ENCODE measurements around the gene SBF1. TPM values are rescaled to one million over a fixed set of nuclear protein-coding genes. Genes with fewer than 3 reads are reported as not detected.

SBF1 gene
- total and polyA plus RNA-seq, 2 donors (not counting 1 experiment from before 2014, with no cell fraction given): 13.5 to 75.8 TPM

DNA sequence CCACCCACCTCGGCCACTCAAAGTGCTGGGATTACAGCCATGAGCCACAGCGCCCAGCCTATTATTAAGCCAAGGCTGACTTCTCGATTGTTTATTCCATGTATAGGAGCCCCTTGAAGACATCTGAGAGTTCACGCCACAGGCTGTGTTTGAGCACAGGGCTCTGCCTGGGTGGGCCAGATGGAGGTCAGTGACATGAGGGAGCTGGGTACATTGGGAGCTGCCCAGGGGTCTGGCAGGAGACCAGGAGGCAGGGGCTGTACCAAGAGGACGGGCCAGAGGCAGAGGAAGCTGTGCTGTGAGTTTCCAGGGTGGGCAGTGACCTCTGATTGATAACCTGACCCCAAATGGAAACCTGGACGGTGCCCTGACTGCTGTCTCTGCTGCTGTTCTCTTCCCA, 27.3 kb upstream of the SBF1 start:
- Histone ChIP-seq H3K36me3 (ENCODE audit: control insufficient read depth, insufficient read depth, low read length) (peaks cover 19% of the 10 kb centered on the region), H2AFZ (ENCODE audit: low read length) (no peak overlapping the region), H4K20me1 (ENCODE audit: control insufficient read depth, extremely low read depth, insufficient read depth, low read length) (no peaks in the 10 kb centered on the region), H3K9ac (ENCODE audit: insufficient read depth, low read length) (no peak overlapping the region), H3K4me1 (ENCODE audit: control insufficient read depth, extremely low read depth, insufficient read depth, low read length) (no peaks in the 10 kb centered on the region), H3K9me3 (ENCODE audit: control insufficient read depth, insufficient read depth, low read depth, low read length) (no peaks in the 10 kb centered on the region), H3K27ac (ENCODE audit: insufficient read depth, low read length) (no peak overlapping the region), H3K79me2 (ENCODE audit: control insufficient read depth, insufficient read depth, low read length) (peaks cover 16% of the 10 kb centered on the region), H3K4me2 (ENCODE audit: extremely low read depth, insufficient read depth, low read length) (no peak overlapping the region), H3K27me3 (ENCODE audit: control insufficient read depth, insufficient read depth, low read length) (no peaks in the 10 kb centered on the region), H3K4me3 (replicated peaks in 1 of 4; ENCODE audit: control extremely low read depth in 1 of 4, insufficient read depth in 1 of 4, low read depth in 3 of 4, low read length in 4 of 4) (no peak overlapping the region)
- no peak for DNase-seq (ENCODE audit: low read depth in 2 of 2)
- no peak for TF ChIP-seq EZH2 (IDR thresholded peaks at IDR 0.05; ENCODE audit: low read length, missing control alignments)
- TF ChIP-seq, protein P1, sequence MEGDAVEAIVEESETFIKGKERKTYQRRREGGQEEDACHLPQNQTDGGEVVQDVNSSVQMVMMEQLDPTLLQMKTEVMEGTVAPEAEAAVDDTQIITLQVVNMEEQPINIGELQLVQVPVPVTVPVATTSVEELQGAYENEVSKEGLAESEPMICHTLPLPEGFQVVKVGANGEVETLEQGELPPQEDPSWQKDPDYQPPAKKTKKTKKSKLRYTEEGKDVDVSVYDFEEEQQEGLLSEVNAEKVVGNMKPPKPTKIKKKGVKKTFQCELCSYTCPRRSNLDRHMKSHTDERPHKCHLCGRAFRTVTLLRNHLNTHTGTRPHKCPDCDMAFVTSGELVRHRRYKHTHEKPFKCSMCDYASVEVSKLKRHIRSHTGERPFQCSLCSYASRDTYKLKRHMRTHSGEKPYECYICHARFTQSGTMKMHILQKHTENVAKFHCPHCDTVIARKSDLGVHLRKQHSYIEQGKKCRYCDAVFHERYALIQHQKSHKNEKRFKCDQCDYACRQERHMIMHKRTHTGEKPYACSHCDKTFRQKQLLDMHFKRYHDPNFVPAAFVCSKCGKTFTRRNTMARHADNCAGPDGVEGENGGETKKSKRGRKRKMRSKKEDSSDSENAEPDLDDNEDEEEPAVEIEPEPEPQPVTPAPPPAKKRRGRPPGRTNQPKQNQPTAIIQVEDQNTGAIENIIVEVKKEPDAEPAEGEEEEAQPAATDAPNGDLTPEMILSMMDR (conservative IDR thresholded peaks at IDR 0.05 in 1 of 2, IDR thresholded peaks at IDR 0.05 in 1 of 2; ENCODE audit: low read depth in 1 of 2, low read length in 2 of 2): no peak

GRCh38 chr22:50500452-50500851, 25.6 kb upstream of the SBF1 start:
- DNase-seq (ENCODE audit: low read depth in 2 of 2): no peak
- H2AFZ ChIP-seq (ENCODE audit: low read length): no peak overlapping the region
- TF ChIP-seq, protein P1 (conservative IDR thresholded peaks at IDR 0.05 in 1 of 2, IDR thresholded peaks at IDR 0.05 in 1 of 2; ENCODE audit: low read depth in 1 of 2, low read length in 2 of 2): no peak
- TF ChIP-seq EZH2 (IDR thresholded peaks at IDR 0.05; ENCODE audit: low read length, missing control alignments): no peak

DNA sequence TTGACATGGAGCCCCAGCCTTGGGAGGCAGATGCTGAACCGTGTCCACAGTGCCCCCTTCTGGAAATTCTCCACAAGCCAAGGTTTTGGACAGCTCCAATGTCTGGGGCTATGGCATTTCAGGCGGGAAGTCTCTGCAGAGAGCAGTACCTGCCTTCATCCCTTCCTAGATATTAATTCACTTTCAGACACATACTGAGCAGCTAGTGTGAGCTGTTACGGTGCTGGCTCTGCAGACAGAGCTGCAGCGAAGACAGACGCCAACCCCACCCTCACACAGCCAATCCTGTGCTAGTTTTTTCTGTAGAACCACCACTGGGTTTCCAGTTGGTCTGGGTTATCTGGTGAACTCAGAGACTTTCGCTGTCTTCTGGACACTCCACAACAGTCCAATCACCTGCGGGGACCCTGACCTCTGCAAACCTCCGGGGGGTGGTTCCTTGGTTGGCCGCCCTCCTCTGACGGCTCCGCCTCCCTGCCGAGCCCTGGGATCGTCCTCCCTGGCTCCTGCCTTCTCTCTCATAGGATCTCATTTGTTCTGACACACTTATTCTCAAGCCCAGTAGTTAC, 23.6 kb upstream of the SBF1 start:
- Histone ChIP-seq H3K27me3 (ENCODE audit: control insufficient read depth, insufficient read depth, low read length) (no peaks in the 10 kb centered on the region), H3K4me1 (ENCODE audit: control insufficient read depth, extremely low read depth, insufficient read depth, low read length) (no peaks in the 10 kb centered on the region), H3K4me3 (replicated peaks in 1 of 4; ENCODE audit: control extremely low read depth in 1 of 4, insufficient read depth in 1 of 4, low read depth in 3 of 4, low read length in 4 of 4) (no peak overlapping the region), H3K9me3 (ENCODE audit: control insufficient read depth, insufficient read depth, low read depth, low read length) (no peaks in the 10 kb centered on the region), H3K4me2 (ENCODE audit: extremely low read depth, insufficient read depth, low read length) (no peak overlapping the region), H3K27ac (ENCODE audit: insufficient read depth, low read length) (no peak overlapping the region), H2AFZ (ENCODE audit: low read length) (no peak overlapping the region), H3K79me2 (ENCODE audit: control insufficient read depth, insufficient read depth, low read length) (no peaks in the 10 kb centered on the region), H3K9ac (ENCODE audit: insufficient read depth, low read length) (no peak overlapping the region), H3K36me3 (ENCODE audit: control insufficient read depth, insufficient read depth, low read length) (peaks cover 5% of the 10 kb centered on the region), H4K20me1 (ENCODE audit: control insufficient read depth, extremely low read depth, insufficient read depth, low read length) (no peaks in the 10 kb centered on the region)
- TF ChIP-seq, protein P1 (conservative IDR thresholded peaks at IDR 0.05 in 1 of 2, IDR thresholded peaks at IDR 0.05 in 1 of 2; ENCODE audit: low read depth in 1 of 2, low read length in 2 of 2): peak; percentile 54 to 80
- no peak for TF ChIP-seq EZH2 (IDR thresholded peaks at IDR 0.05; ENCODE audit: low read length, missing control alignments)
- peak; percentile 36 to 62 for DNase-seq (ENCODE audit: low read depth in 2 of 2)

More at GRCh38 chr22:50500452-50500851, 25.6 kb upstream of the SBF1 start:
- Histone ChIP-seq H3K27me3 (ENCODE audit: control insufficient read depth, insufficient read depth, low read length) (no peaks in the 10 kb centered on the region), H3K79me2 (ENCODE audit: control insufficient read depth, insufficient read depth, low read length) (no peaks in the 10 kb centered on the region), H4K20me1 (ENCODE audit: control insufficient read depth, extremely low read depth, insufficient read depth, low read length) (no peaks in the 10 kb centered on the region), H3K9me3 (ENCODE audit: control insufficient read depth, insufficient read depth, low read depth, low read length) (no peaks in the 10 kb centered on the region), H3K4me1 (ENCODE audit: control insufficient read depth, extremely low read depth, insufficient read depth, low read length) (no peaks in the 10 kb centered on the region), H3K4me3 (replicated peaks in 1 of 4; ENCODE audit: control extremely low read depth in 1 of 4, insufficient read depth in 1 of 4, low read depth in 3 of 4, low read length in 4 of 4) (no peak overlapping the region), H3K9ac (ENCODE audit: insufficient read depth, low read length) (no peak overlapping the region), H3K27ac (ENCODE audit: insufficient read depth, low read length) (no peak overlapping the region), H3K4me2 (ENCODE audit: extremely low read depth, insufficient read depth, low read length) (no peak overlapping the region), H3K36me3 (ENCODE audit: control insufficient read depth, insufficient read depth, low read length) (peaks cover 14% of the 10 kb centered on the region)
